ENCODE data around the gene FGG.

FGG gene

DNA sequence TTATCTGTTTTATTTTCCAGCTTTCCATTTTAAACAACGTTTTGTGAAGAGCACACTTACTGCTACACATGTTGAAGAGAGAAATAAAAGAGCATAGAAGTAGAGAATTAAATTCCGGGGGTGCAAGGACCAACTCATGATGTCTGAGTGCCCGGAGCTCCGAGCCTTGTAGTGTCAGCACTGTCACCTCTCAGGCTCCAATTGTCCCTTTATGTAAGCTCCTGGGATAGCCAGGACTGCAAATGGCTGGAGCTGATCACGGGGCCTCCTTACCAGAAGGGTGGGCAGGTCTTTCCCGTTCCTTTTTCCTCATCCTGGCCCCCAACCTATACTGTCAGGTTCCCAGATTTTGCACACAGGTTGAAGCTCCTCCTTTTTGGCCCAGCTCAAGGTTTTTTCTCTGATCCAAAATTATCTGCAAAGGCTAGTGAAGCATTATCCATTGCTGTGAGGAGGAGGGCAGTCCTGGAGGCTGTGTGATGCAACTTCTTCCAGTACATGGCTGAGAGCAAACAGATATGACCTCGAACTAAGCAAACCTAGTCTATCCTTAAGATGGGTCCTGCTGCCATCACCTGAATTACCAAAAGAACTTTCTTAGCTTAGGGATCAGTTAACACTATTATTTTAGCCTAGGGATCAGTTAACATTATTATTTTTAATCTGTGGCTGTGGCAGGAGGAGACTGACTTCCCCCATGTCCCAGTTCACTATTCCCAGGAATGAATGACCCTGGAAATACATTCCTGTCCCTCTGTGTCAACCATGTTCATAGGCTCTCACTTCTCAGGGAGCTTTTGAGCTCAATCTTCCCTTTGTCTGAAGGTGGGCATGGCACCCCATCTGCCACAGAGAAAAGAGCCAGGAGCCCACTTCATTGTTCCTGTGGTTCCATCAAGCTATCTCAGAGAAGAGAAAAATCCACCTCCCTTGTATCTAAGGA, at the start of gene FGG:
Gene FGG (minus strand): TSS at position 185 of the 943 bp plus-strand sequence. CDS start 47 bp downstream, at position 138.
- DNase-seq (ENCODE audit: low spot score): no peak

DNA sequence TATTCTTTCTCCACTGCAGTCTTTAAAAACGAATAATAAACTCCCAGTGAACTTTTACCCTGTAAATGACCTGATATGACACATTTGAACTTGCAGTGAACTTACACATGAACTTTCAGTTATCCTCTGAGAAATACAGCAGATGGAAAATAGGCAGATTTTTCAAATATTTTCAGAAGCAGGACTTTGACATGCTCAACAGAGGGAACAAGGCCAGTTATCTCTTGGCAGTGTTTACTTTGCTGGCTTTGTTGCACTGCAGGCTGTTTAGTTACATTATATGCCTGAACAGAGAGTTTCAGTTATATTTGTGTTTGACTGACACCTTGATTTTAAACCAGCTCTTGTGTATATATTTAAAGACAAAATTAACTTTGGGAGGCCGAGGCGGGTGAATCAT, 47.6 kb upstream of the FGG start:
- DNase-seq (ENCODE audit: low spot score): no peak

DNA sequence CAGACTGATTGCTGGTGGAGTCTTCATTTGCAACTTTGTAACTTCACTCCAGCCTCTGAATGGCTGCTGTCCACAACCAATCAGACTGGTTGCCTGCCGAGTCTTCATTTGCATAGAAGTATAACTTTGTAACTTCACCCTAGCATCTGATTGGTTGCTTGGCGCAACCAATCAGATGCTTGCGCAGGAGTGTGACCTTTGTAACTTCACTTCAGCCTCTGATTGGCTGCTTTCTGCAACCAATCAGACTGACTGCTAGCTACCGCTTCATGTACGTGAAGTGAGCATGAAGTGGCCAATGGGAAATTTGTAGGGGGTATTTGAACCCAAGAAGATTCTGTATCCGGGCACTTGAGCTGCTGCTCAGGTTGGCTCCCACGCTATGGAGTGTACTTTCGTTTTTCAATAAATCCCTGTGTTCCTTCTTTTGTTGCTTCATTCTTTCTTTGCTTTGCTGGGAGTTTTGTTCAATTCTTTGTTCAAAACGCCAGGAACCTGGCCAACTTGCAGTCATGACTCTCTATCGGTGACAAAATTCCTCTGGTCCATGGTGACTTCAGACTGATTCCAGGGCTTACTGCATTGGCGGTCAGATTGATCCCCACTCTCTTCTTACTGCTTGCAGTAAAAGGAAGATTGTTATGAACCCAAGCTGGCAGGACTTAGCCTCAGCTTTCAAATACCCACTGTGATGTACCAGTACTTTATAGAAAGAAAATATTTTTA, 46.4 kb upstream of the FGG start:
- DNase-seq (ENCODE audit: low spot score): no peak

DNA sequence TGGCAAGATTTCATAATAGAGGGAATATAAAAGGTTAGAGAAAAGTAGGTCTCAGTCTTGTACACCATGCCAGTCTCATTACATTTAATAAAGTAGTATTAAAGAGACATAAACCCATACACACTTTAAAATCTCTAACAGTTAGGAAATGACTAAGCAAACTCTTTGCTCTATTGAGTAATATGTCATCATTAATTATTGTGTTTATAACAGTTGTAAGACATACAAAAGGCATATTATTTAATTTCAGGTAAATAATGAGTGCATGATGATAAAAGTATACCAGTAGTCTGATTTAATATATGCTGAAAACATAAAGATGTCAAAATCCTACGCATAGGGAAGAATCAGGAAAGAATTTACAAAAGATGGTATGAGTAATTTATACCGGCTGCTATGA, 31.0 kb upstream of the FGG start:
- DNase-seq (ENCODE audit: low spot score): no peak

DNA sequence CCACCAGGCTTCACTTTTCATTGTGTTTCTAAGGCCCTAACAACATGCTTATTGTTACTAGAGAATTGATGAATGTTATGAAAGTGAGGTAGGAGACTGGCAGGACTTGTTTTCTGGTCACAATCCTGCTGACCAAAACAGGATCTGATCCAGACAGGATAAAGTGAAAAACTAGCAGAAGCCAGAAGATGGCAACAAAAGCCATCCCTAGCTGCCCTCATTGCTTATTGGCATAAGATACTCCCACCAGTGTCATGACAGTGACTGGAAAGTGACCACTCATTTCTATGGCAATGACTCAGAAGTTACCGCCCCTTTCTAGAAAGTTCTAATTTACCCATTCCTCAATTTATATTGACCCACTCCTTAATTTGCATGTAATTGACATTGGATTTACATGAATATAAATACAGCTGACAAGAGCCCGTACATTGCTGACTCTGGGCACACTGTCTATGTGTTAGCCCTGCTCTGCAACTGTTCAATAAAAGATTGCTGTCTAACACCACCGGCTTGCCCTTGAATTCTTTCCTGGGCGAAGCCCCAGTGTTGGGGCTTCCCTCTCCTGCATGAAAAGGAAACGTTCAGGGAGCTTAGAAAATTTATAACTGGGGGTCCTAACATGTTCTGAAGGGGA, 30.0 kb upstream of the FGG start:
- DNase-seq (ENCODE audit: low spot score): no peak

DNA sequence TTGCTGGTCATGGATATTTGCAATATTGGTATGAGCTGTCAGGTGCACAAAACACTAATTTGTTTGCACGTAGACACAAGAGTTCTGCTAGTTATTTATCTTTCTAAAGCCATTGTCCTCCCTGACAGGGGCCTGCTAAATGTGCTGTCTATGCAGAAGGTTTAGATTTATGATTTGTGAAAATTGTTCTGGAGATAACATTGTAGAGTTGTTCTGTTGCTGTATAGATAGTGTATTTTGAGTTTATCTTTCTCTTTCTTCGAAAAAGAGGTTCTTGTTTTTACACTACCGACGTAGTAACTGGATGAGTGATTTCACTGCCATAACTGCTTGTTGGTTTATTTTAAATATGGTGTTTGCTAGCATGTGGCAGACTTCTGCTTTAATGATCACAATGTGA, 28.5 kb upstream of the FGG start:
- DNase-seq (ENCODE audit: low spot score): no peak

DNA sequence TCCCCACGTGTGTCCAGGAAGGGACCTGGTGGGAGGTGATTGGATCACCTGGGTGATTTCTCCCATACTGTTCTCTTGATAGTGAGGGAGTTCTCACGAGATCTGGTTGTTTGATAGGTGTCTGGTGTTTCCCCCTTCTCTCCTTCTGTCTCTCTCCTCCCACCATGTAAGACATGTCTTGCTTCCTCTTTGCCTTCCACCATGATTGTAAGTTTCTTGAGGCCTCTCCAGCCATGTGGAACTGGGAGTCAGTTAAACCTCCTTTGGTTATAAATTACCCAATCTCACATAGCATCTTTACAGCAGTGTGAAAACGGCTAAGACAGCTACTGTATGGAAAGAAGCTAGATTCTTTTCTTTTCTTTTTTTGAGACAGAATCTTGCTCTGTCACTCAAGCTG, 21.6 kb upstream of the FGG start:
- DNase-seq (ENCODE audit: low spot score): no peak

DNA sequence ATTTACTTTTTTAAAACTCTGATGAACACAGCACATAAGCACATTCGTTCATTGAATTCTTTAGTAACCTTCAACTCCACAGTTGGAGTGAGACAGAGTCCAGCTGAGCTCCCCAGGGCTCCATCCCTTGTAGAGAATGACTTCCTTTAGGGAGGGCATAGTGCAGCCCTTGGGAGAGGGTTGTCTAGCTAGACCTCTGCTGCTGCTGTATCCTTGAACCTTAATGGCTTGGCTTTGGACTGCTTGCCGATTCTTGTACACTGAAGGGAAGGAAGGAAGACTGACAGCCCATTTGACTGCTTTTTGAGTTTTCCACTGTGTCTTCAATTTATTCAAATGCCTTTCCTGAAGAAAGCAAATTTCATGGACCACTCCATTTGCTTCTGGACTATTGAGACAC, 19.4 kb upstream of the FGG start:
- DNase-seq (ENCODE audit: low spot score): no peak

DNA sequence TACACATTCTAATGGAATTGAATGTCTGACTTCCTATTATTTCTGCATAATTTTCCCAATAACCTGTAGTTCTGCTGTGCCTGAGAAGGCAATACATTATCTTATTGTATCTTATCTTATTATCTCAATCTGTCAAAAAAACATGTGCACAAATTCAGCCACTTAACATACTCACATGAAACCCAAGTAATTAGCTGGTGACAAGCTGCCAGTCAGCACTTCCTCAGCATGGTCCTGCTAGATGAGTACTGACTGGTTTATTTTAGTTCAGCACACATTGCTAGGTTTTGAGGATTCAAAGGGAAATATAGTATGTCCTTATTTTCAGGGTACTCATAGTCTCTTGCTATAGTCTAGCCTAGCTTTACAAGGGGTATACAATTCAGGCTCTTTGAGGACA, 17.9 kb upstream of the FGG start:
- DNase-seq (ENCODE audit: low spot score): no peak

DNA sequence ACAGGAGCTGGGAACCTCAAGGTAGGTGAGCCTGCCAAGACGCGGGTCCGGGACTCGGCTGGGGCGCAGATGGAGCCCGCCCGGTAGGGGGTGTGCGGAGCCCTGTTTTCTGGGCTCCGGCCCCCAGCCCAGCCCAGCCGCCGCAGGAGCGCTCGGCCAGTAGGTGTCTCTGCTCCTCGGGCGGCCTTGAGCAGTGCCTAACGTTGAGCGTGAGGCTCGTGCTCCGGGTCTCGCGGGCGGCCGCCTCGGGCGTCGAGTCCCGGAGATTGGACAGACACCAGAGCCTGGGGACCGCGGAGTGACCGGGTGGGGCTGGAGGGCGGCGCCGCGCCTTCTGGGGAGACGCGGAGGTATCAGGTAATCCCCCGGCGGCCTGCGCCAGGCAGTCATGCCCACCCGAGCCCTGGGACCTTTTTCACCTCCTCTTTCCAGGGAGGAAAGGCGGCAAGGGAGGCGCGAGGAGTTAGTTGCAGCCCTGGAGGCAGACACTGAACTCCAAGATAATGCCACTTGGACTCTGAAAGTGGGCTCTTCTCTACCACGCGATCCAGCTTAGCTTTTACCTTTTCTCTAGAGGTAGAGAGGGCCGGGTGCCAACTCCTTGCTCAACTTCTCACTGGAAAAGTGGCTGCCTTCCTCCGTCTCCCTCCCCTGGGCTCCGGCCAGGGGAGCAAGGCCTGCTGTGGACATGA, 14.5 kb upstream of the FGG start:
- peak; percentile 29 for DNase-seq (ENCODE audit: low spot score)

DNA sequence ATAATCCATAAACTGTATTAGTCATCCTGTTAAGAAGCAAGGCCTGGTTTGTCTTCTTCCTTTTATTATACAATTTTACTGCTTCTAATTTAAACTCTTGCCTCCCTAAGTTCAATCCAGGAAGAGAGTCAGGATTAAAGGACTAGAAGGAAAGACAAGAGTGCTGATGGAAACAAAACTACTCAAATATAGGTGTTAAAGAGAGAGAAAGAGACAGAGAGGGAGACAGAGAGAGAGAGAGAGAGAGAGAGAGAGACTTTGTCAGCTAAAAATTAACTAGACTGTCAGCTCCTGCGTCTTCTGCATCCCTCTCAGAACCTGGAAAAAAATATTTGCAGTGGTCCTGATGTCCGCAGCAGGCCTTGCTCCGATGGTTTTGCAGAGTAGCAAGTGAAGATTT, 13.5 kb upstream of the FGG start:
- no peak for DNase-seq (ENCODE audit: low spot score)

DNA sequence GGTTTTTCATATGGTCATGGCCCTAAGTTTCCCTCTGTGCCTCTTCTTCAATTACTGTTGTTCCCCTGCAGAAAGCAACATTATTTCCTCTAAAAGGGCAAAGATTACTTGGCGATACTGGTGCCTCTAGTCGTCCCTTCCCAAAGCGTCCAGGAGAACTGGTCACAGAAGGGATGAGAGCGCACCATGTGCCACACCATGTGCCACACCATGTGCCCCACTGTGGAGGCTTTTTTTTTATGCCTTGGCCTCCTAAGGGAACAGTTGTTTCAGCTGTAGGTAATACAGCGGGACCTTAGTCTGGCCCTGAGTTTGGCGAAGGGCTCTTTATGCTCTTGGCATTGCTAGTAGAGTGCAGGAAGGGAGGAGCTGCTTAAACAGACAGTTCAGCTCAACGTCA, 11.5 kb upstream of the FGG start:
- DNase-seq (ENCODE audit: low spot score): no peak

DNA sequence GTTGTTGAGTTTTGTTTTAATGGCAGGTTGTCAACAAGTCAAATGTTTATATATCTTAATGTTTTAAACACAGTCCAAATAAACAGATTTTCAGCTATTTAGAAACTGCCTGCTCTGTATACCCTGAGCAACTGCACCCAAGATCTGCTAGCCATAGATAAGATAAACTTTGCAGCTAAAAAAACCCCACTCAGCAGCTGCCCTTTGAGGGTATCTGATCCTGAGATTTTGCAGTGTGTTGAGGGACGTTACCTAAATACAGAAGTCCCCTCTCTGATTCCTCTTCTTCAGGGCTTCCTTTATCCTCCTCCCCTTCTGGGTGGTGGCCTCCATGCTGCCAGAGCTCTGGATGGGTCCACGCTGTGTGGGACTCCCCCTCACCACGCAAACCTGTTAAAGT, 11.0 kb upstream of the FGG start:
- no peak for DNase-seq (ENCODE audit: low spot score)

DNA sequence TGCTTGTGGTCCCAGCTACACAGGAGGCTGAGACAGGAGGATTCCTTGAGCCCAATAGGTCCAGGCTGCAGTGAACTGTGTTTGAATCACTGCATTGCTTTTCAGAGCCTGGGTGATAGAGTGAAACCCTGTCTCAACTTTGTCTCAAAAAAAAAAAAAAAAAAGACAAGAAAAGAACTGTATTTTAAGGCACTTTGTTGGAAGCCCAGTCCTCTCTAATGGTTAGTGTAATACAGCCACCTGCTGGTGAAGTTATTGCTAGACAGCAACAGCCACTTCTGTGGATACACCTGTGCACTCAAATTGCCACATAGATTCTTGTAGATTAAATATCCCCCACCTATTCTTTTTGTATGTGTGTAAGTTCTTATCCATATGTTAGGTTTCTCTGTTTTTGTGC, 10.1 kb upstream of the FGG start:
- DNase-seq (ENCODE audit: low spot score): peak; percentile 36

DNA sequence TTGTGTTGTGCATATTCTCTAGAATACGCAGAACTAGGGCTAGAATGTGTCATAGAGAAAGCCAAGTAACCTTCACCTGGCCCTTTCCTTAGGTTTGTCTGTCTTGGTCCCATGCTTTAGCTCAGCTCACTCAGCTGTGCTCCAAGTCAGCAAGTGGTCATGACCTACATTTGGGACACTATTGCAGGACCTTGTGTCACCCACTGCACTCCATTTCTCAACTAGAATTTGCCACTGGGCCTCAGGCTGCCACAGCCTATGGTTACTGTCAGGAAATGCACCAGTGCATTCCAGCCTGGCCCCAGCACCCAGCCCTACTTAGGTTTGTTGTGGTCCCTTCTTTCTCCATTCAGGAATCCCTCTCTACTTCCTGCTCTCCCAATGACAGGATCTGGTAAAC, 7.7 kb upstream of the FGG start:
- DNase-seq (ENCODE audit: low spot score): no peak

DNA sequence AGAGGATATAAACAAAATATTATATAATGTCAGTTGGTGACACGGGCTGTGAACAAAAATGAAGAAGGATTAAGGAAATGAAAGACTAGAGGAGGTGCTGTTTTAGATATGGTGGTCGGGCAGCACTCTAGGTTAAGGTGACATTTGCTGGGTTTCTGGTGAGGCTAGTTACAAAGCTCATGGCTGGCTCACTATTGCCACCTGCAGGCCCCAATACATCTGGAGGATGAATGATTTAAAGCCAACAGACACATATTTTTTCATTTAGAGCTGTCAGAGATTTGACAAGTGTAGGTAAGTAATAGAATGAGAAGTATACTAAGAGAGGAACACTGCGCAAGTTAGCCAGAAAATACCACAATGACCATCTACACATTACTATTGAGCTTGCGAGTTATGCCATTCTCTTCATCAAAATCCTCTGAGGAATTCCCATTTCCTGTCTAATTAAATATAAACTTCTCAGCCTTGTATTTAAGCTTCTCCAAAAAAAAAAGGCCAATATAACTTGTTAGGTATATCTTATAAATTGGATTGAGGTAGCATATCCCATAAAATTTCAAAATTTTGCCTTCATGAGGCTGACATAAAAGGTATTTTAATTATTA, 6.4 kb upstream of the FGG start:
- peak; percentile 39 for DNase-seq (ENCODE audit: low spot score)

DNA sequence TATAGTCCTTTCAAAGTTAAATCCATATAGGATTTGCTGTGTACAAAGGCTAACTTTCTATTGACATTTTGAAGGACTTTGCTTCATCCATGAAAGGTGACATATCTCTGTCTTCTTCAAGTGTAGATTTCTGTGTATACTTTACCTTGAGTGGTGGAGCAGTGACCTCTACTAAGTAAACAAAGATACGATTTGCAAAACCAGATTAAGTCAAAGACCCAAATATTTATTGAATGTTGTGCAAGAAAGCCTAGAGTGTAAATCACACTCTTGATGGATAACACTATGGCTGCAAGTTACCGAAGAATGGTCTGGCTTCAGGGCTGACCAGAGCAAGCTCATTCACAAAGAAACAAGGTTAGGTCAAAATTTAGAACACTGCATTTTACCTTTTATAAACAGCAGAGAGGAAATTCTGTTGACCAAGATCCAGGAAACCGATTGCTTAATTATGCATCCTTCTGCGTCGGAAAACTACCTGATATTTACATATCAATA, 5.4 kb upstream of the FGG start:
- DNase-seq (ENCODE audit: low spot score): no peak

DNA sequence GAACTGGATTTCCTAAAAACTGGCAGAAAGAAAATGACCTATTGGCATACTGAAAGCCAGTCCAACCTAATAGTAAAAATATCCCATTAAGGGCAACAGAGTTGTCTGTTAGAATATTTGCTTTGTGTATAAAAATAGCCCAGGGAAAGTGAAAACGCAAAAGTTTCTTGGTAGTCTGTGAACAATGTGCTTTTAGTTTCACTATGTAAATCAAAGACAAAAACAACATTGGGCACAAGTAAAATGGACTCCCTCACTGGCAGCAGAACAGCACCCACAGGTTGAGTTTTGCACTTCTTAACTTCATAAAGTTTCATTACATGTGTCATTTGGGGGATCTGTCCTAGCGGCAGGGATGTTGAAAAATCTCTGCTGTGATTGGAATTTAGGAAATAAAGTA, 4.3 kb upstream of the FGG start:
- no peak for DNase-seq (ENCODE audit: low spot score)

DNA sequence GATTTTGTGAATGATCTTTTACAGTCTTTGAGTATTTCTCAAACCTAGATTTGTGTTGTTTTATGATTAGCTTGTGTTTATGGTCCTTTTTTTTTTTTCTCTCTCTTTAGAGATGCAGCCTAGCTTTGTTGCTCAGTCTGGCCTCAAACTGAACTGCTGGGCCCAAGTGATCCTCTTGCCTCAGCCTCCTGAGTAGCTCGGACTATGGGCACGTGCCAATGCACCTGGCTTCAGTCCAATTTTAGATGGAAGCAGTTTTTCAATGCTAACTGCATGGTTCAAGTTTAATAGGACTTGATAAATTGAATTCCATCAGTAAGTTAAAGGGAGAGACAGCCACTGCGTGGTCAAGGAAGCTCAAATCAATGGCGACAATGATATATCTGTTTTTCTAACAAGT, 3.8 kb upstream of the FGG start:
- DNase-seq (ENCODE audit: low spot score): no peak

DNA sequence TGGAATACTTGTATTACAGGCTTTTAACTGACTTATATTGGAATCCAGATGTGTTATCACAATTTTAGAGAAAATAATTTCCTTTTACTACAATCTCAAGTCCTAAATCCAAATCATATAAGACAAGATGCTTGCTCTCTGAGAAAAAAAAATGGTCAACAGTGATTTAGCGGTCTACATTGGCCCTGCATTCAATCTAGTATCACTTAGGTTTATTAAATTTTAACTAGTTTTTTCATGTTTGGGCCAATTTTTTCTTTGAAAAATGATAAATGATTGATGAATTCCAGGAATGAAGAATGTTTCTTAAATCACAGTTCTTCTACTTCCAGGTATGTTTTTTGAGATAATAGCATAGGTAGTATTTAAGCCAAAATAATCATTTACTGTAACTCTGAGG, 2.8 kb upstream of the FGG start:
- DNase-seq (ENCODE audit: low spot score): no peak

DNA sequence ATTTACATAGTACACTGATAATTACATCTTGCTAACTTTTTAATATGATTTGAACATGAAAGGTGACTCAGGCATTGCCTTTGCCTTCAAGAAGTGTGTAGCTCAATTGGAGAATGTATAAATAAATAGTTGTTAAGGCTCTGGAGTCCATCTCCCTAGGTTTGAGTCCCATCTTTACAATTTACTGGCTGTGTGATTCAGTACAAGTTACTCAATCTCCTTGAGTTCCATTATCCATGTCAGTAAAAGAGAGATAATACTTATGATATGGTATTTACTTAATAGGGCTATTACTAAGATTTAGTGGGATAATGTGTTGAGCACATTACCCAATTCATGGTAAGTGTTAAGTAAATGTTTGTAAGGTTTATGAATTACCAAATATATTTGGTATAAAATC, 1.9 kb upstream of the FGG start:
- no peak for DNase-seq (ENCODE audit: low spot score)

DNA sequence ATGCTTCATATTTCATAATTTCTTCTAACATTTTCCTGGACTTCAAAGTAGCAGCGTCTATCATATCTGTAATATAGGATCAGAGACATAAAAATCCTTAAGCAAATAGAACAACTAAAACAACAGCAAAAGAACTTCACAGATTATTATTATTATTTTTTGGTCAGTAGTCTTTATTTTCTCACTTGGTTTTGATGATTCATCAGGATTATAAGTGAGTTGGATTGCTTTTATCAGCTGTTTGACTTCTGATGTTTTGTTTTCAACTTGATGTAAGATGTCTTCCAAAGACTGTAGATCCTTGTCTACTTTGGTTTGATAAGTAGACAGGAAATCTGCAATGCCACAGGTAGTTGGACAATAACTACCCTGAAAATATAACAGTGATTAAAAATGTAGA, 623 bp downstream of the FGG start:
- no peak for DNase-seq (ENCODE audit: low spot score)
